Occipital lobe (tissue), 2 donors: ENCODE results near the gene LSP1. TPM values are rescaled to one million over a fixed set of nuclear protein-coding genes. Genes with fewer than 3 reads are reported as not detected.

Experiments
- DNase-seq: peaks from one replicate; lab custom pipeline; 2025; lab: John Stamatoyannopoulos, UW
- total RNA-seq: library from RNA; depleted of rRNA; stranded (reverse); fragments of >200 nt; gene quantifications from one replicate; pipeline ENCODE4 v1.2.3, GENCODE V29; 2014

The LSP1 gene
- total RNA-seq, 1 donor from 2014 or later = 0.47 TPM

DNA sequence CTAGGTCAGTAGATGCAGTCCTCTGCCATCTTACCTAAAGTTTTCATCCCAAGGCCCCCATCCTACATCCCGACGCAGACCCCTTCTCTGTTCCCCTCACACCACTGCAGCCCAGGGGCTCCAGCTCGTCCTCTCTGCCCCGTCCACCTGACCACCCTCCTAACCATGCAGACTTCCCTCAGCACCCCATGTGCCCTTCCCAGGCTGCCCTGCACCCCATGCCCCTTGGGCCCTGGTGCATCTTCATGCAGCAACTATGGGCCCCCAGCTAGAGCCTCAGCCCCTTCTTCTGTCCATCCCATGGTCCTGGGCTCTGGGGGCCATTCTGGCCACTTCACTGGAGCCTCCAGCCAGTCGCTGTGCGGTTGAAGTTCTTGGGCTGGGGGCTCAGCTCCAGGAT, 35.9 kb downstream of the LSP1 start:
- no peak for DNase-seq

DNA sequence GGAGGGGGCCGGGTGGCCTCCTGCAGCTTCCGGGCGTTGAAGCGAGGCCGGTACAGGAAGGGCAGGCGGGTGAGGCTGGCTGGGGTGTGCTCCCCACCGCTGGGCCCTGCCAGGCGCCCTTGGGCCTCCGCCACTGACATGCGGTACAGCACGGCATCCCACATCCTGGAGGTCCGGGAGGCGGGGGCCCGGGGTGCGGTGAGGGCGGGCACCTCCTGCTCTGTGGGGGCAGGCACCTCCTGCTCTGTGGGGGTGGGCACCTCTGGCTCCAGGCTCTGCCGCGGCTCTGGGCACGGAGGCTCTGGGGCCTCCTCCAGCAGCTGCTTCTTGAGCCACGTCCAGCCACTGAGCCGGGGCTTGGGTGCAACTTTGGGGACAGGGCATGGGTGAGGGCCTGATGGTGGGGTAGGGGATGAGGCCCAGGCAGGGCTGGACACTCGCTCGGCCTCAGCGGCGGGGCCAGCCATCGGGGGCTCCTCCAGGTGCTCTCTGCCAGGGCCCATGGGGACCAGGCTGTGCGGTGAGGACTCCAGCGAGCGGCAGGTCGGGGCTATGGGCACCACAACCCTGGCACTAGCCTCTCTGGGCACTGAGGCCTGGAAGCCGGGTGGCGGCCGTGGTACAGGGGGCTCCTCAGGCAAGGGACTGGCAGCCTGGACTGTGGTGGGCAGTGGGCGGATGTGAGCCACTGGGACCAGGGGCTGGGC, 36.5 kb downstream of the LSP1 start:
- no peak for DNase-seq

DNA sequence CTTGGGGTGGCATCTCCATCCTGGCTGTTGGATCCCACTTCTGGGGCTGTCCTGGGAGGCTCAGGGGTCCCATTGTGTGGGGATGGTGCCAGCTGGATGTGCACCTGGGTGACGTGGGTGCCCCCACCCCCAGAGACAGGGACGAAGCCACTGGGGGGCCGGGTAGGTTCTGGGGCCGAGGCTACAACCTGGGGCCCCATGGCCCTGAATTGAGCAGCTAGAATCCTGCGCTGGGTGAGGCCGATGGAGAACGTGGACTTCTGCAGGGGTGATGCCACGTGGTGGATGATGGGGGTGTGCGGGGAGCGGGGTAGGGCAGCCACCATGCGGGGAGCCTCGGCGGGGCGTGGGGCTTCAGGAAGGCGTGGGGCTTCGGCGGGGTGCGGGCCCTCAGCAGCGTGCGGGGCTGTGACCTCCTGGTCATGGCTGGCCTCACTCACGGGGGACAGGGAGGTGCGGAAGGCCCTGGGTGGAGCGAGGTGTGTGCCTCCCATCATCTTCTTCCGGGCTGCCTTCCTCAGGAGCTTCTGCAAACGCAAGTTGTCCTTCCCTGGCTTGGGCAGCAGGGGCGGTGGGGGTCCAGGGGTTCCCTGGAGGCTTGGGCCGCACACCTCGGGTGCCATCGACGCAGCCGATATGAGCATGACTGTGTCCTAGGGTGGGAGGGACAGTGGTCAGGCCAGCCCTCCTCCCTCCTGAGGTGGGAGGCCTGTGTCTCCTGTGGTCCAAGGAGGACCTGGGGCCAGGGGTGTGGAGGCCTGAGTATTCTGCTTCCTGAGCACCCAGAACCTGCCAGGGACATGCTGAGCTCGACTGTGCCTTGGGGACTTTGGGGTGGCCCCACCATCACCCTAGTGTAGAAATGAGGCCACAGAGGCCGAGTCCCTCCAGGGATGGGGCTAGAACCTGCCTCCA, 37.3 kb downstream of the LSP1 start:
- no peak for DNase-seq

GRCh38 chr11:1890856-1891830, 38.3 kb downstream of the LSP1 start:
- DNase-seq = no peak

- no peak for DNase-seq
Observed at GRCh38 chr11:1891831-1892115, 38.9 kb downstream of the LSP1 start, which contains the start of gene PRR33. TSS of gene PRR33 (minus strand) at chr11:1891895. CDS start at chr11:1890584, 1,311 bp downstream.

DNA sequence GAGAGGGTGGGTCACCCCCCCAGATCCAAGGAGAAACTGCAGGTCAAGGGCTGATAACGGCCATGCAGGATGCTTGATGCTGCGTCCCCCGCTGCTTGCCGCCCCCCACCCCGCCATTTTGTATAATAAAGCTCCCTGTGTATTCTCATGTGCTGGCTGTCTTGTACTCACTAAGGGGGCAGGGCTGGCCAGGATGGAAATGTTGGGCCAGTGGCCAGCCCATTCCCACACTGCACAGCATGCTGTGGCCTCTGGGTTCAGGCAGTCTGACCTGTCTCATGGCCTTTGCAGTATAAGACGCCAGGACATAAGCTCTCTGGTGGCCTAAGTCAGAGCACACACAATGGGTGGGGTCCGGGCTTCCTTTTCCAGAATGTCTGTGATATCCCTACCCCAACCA, 39.2 kb downstream of the LSP1 start:
- DNase-seq = no peak

DNA sequence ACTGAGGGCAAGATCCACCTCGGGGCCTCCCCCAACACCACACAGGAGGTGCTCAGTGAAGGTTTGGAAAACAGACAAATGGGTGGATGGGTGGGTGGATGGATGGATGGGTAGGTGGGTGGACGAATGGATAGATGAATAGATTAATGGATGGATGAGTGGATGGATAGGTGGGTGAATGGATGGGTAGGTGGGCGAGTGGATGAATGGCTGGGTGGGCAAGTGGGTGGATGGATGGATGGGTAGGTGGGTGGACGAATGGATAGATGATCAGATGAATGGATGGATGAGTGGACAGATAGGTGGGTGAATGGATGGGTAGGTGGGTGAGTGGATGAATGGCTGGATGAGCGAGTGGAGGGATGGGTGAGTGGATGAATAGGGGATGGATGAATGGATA, 39.7 kb downstream of the LSP1 start:
- DNase-seq = no peak

DNA sequence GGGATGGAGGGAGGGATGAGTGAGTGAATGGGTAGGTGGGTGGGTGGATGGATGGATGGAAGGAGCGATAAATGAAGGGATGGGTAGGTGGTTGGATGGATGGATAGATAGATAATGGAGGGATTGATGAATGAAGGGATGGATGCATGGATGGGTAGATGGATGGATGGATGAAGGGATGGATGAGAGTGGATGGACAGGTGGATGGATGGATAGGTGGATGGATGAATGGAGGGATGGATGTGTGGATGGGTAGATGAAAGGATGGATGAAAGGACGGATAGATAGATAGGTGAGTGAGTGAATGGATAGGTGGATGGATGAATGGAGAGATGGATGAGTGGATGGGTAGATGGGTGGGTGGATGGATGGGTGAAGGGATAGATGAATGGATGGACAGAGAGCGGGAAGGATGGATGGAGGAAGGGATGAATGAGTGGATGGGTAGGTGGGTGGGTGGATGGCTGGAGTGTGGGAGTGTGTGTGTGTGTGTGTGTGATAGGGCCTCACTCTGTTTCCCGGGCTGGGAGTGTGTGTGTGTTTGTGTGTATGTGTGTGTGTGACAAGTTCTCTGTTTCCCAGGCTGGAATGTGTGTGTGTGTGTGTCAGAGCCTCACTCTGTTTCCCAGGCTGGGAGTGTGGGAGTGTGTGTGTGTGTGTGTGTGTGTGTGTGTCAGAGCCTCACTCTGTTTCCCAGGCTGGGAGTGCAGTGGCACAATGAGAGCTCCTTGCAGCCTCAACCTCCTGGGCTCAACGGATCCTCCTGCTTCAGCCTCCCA, 40.9 kb downstream of the LSP1 start:
- DNase-seq = no peak

DNA sequence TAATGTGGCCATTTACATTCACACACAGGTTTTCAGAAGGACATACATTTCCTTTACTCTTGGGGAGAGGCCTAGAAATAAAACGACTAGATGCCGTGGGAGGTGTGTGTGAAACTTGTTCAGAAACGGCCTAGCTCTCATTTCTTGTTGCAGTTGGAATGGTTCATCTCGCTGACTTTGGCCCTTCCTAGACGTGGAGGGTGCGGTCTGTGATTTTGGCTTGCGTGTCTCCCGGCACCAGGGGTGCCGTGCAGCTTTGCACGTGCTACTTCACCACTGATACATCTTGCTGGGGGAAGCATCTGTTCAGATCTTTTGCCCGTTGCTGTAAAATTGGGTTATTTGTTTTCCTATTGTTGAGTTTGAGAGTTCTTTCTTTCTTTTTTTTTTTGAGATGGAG, 41.9 kb downstream of the LSP1 start:
- peak; percentile 31 for DNase-seq

DNA sequence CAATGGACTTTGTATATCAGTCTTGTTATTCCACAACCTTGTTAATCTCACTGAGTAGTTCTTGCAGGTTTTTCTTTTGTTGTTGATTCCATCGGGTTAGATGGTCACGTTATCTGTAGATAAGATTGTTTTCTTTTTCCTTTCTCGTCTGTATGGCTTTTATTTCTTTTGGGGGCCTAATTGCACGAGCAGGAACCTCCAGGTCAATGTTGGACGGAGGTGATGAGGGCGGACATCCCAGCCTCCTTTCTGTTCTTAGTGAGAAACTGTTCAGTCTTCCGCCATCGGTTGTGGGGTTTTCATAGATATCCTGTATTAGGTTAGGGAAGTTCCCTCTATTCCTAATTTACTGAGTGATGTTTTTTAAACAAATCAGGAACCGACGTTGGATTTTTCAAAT, 43.6 kb downstream of the LSP1 start:
- DNase-seq = no peak

DNA sequence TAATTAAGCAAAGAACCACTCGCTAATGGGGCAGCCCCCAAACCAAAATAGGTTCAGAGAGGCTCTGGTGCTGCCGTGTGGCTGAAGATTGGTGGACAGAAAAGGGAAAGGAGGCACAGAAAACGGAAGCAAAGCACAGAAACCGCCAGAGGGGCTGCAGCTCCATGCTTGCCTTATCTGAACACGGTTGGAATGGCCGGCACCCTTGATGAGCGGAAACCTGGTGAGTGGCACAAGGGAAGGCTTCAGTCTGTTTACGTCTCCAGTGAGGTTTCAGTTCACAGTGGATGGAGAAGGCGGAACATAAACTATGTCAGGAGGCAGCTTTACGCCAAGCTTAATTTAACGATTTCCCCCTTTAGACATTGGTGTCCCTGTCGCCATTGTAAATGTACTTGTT, 44.0 kb downstream of the LSP1 start:
- no peak for DNase-seq

- DNase-seq = no peak
Observed at GRCh38 chr11:1899090-1899489, 46.2 kb downstream of the LSP1 start.

DNA sequence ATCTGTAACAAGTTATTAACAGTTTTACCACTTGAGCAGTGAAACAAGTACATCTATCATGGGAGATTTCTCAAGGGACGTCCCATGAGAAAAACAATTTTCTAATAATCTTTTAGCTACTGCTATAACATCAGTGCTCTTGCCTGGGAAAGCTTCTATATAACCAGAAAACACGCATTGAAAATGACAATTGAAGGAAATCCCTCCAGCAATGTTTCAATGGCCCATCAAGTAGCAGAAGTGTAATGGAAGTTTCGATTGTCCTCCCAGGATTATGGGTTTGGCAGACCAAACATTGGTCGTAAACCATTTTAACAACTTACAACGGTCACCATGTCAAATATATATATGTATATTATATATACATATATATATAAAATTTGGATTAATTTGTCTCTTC, 46.8 kb downstream of the LSP1 start:
- no peak for DNase-seq

DNA sequence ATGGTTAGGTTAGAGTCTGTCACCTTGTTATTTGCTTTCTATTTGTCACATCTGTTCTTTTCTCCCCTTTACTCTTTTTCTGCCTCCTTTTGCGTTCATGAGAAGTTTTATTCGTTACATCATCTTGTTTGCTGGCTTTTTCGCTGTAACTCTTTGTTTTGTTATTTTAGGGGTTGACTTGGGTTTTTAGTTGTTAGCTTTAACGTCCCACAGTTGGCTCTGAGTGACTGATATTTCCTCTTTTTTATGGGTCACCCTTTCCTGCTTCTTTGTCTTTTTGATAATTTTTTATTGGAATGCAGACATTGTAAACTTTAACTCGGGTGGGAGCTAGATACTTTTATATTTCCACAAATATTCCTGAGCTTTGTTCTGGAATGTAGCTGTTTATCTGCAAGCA, 53.3 kb downstream of the LSP1 start:
- no peak for DNase-seq

DNA sequence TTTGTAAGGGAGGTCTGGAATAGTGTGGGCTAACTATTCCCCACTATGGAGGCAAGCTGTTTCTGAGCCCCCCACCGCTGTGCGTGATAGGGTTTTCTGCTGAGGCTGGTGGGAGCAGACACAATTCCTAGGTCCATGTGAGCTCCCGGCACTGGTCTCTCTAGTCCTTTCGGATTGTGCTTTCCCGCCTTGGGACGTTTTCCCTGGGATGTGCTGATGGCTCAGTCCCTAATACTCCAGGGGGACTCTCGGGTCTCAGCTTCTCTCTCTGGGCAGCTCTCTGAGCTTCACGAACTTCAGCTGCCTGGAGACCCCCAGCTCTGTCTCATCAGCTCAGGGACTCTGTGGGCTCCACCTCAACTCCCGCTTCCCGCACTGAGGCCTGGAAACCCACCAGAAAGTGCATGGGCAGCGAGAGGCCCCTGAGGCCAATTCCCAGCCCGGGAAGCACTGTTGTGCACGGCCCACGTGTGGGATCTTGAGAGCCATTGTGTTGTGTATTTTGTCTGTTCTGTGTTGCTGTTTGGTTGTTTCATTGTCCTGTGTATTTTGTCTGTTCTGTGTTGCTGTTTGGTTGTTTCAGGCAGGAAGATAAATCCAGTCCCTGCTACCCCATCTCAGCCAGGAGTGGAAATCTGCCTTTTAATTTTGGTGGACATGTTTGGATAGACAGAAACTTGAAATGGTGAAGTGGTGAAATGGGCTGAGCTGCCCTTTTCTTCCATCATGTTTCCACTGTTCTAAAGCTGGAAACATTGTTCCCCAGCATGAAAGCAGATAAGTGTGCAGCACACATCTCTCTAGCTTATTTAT, 53.9 kb downstream of the LSP1 start:
- no peak for DNase-seq

- no peak for DNase-seq
Observed at GRCh38 chr11:1908618-1909017, 55.7 kb downstream of the LSP1 start.

- no peak for DNase-seq
Observed at GRCh38 chr11:1909524-1909923, 56.6 kb downstream of the LSP1 start.

DNA sequence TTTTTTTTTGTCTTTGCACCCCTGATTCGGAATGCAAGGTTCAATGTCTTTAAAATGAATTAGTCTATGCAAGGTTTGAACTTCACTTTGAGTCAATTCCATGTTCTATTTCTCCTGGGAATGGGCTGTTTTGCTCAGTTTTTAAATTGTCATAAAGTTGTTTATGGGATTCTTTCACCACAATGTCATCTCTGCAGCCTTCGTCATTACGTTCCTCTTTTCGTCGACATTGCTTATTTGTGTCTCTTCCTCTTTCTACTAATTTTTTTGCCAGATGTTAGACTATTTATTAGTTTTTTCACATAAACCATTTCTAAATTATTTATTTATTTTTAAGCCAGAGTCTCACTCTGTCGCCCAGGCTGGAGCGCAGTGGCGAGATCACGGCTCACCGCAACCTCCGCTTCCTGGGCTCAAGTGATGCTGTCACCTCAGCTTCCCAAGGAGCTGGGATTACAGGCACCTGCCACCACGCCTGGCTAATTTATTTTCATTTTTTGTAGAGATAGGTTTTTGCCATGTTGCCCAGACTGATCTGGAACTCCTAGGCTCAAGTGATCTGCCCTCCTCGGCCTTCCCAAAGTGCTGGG, 59.5 kb downstream of the LSP1 start:
- no peak for DNase-seq

DNA sequence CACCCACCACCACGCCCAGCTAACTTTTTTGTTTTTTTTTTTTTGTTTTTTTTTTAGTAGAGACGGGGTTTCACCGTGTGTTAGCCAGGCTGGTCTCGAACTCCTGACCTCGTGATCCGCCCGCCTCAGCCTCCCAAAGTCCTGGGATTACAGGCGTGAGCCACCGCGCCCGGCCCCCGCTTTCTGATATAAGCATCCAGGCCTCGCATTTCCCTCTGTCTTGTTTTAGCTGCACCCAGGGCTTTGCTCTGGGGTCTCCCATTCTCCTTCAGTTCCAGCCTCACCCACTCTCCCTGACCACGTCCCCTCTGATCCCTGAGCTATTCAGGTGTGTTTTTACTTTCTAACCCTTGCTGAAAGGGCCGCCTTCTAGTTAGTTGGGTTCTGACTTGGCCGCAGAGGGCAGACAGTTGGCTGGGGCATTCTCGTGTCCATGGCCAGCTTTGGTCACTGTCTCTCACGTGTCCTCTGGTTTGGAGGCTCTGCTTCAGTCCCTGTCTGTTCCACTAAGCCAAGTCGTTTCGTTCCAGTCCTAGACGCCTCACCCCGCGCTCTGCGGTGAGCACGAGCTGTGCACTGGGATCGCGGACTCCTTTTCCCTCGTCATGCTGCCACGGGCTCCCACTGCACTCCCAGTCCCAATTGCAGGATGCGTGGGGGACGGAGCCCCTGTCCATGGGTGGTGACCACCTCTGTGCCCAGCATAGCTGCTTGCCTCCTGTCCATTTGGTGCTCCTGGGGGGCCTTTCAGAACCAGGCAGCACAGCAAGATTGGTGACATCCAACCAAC, 60.6 kb downstream of the LSP1 start:
- DNase-seq = no peak
